ENCODE data around the gene MFSD1. TPM values are rescaled to one million over a fixed set of nuclear protein-coding genes. Genes with fewer than 3 reads are reported as not detected.

MFSD1 gene
- total RNA-seq, 4 donors from 2014 or later, result 52.0 to 152 (median 104) TPM

GRCh38 chr3:158864492-158864891, 62.6 kb downstream of the MFSD1 start:
- intact Hi-C loops (cut with DNase I; ENCODE audit: low total_unique reads), result no loop called here
- Histone ChIP-seq H3K27ac (no peak overlapping the region), H3K36me3 (no peaks in the 10 kb centered on the region), H3K4me3 (no peak overlapping the region), H3K27me3 (no peaks in the 10 kb centered on the region), H3K9me3 (no peaks in the 10 kb centered on the region), H3K4me1 (no peaks in the 10 kb centered on the region)
- DNase-seq, result no peak
- no peak for TF ChIP-seq POLR2A (IDR thresholded peaks at IDR 0.05)

- no peak for DNase-seq
- no peaks in the 10 kb centered on the region for H3K9me3 ChIP-seq
- no peak for TF ChIP-seq CTCF (IDR thresholded peaks at IDR 0.05)
- TF ChIP-seq POLR2A (IDR thresholded peaks at IDR 0.05), result no peak
- no peaks in the 10 kb centered on the region for H3K4me1 ChIP-seq
- intact Hi-C loops (cut with DNase I; ENCODE audit: low total_unique reads), result no loop called here
- no peak overlapping the region for H3K27ac ChIP-seq
- H3K27me3 ChIP-seq, result no peaks in the 10 kb centered on the region
- no peak overlapping the region for H3K4me3 ChIP-seq
- H3K36me3 ChIP-seq, result no peaks in the 10 kb centered on the region
These were observed 73.8 kb downstream of the MFSD1 start for GRCh38 chr3:158875700-158876099.

Other genes with a start within 250 kb of the MFSD1 start
- 10 to 100 TPM in 3 of 4 donors, 1 to 10 TPM in 1; 3.3 to 23.8 (median 18.2) TPM for gene MLF1, start 230.9 kb upstream of the MFSD1 start, total RNA-seq
- 10 to 100 TPM; 32.6 to 81.4 (median 50.9) TPM for gene GFM1, start 157.5 kb upstream of the MFSD1 start, total RNA-seq
- gene LXN, start 129.4 kb upstream of the MFSD1 start, total RNA-seq, result 10 to 100 TPM; 25.3 to 49.7 (median 34.8) TPM
- 100 to 1,000 TPM in 1 of 4 donors, 10 to 100 TPM in 3; 12.8 to 398 (median 50.5) TPM for gene RARRES1, start 69.6 kb upstream of the MFSD1 start, total RNA-seq